Left ventricle myocardium inferior (tissue), 1 donor: Measurements from ENCODE around the gene INVS. TPM values are rescaled to one million over a fixed set of nuclear protein-coding genes. Genes with fewer than 3 reads are reported as not detected.
A peak's percentile ranks its signal among the peaks of the same experiment; 100 is the strongest.

Source experiments
- DNase-seq: peaks from one replicate; pipeline ENCODE4 v3.0.0-alpha.2; 2020
- H3K27ac ChIP-seq: fragments of 200-600 bp; replicated peaks from 2 replicates; pipeline ENCODE4 v1.8.0; 2021
- H3K27me3 ChIP-seq: fragments of 200-600 bp; 2 replicates; pipeline ENCODE4 v1.8.0; 2021; ENCODE audit warnings: low read depth
- H3K36me3 ChIP-seq: fragments of 200-600 bp; 2 replicates; pipeline ENCODE4 v1.8.0; 2021
- H3K4me1 ChIP-seq: fragments of 200-600 bp; 2 replicates; pipeline ENCODE4 v1.8.0; 2021
- H3K4me3 ChIP-seq: fragments of 200-600 bp; 2 replicates; pipeline ENCODE4 v1.8.0; 2021; ENCODE audit warnings: mild to moderate bottlenecking, moderate library complexity
- H3K9me3 ChIP-seq: fragments of 200-600 bp; replicated peaks from 2 replicates; pipeline ENCODE4 v1.8.0; 2021
- CTCF ChIP-seq: fragments of 200-600 bp; IDR thresholded peaks from 2 replicates; pipeline ENCODE4 v1.8.0; 2021; ENCODE audit warnings: antibody characterized with exemption, mild to moderate bottlenecking, borderline replicate concordance
- intact Hi-C: fragments of 100-400 bp; cut with micrococcal nuclease; formaldehyde crosslinking; loops from one replicate; pipeline ENCODE4 v1.11.0; 2022
- total RNA-seq: library from RNA; stranded (reverse); fragmentation: NEBNext Ultra II Directional; extraction: Animal tissue kit (Norgen Biotek cat#: 25700); gene quantifications from one replicate; pipeline ENCODE4 v1.2.1, GENCODE V29; 2021
- donor health status: DM: no; HTN: yes; CAD: no; lungs with severe emphysema.

Gene INVS
- total RNA-seq, 1 donor from 2014 or later = 6.7 TPM

- Histone ChIP-seq H3K36me3 (peaks cover 53% of the 10 kb centered on the region), H3K4me1 (peaks cover 11% of the 10 kb centered on the region), H3K27me3 (no peaks in the 10 kb centered on the region), H3K4me3 (no peak overlapping the region), H3K27ac (no peak overlapping the region), H3K9me3 (no peaks in the 10 kb centered on the region)
- TF ChIP-seq CTCF = no peak
- intact Hi-C loops = no loop called here
- no peak for DNase-seq
Measured at GRCh38 chr9:100104314-100104713, 5.3 kb downstream of the INVS start.

GRCh38 chr9:100105861-100106260 lies 6.8 kb downstream of the INVS start:
- Histone ChIP-seq H3K36me3 (peaks cover 60% of the 10 kb centered on the region), H3K4me1 (peaks cover 7% of the 10 kb centered on the region), H3K27ac (no peak overlapping the region), H3K27me3 (no peaks in the 10 kb centered on the region), H3K9me3 (no peaks in the 10 kb centered on the region), H3K4me3 (no peak overlapping the region)
- DNase-seq = no peak
- TF ChIP-seq CTCF = no peak
- intact Hi-C loops = no loop called here

- Histone ChIP-seq H3K4me3 (no peak overlapping the region), H3K9me3 (no peaks in the 10 kb centered on the region), H3K36me3 (peaks cover 58% of the 10 kb centered on the region), H3K27me3 (no peaks in the 10 kb centered on the region), H3K27ac (no peak overlapping the region), H3K4me1 (peaks cover 15% of the 10 kb centered on the region)
- no peak for DNase-seq
- no peak for TF ChIP-seq CTCF
- intact Hi-C loops = no loop called here
Measured at GRCh38 chr9:100106616-100107015, 7.6 kb downstream of the INVS start.

GRCh38 chr9:100108559-100108958 lies 9.5 kb downstream of the INVS start:
- Histone ChIP-seq H3K27ac (no peak overlapping the region), H3K4me1 (peaks cover 22% of the 10 kb centered on the region), H3K36me3 (peaks cover 55% of the 10 kb centered on the region), H3K9me3 (no peaks in the 10 kb centered on the region), H3K4me3 (no peak overlapping the region), H3K27me3 (no peaks in the 10 kb centered on the region)
- intact Hi-C loops = no loop called here
- no peak for DNase-seq
- TF ChIP-seq CTCF = no peak

- Histone ChIP-seq H3K36me3 (peaks cover 31% of the 10 kb centered on the region), H3K27ac (peak overlapping the region; percentile 68), H3K4me3 (peak overlapping the region; percentile 16), H3K9me3 (no peaks in the 10 kb centered on the region), H3K4me1 (peaks cover 22% of the 10 kb centered on the region), H3K27me3 (no peaks in the 10 kb centered on the region)
- DNase-seq = peak; percentile 86
- TF ChIP-seq CTCF = no peak
- intact Hi-C loops = no loop called here
Measured at GRCh38 chr9:100111235-100111634, 12.2 kb downstream of the INVS start.

- H3K27me3 ChIP-seq = no peaks in the 10 kb centered on the region
- TF ChIP-seq CTCF = no peak
- H3K4me1 ChIP-seq = peaks cover 22% of the 10 kb centered on the region
- intact Hi-C loops = no loop called here
- no peaks in the 10 kb centered on the region for H3K9me3 ChIP-seq
- no peak overlapping the region for H3K4me3 ChIP-seq
- H3K36me3 ChIP-seq = peaks cover 23% of the 10 kb centered on the region
- H3K27ac ChIP-seq = no peak overlapping the region
- no peak for DNase-seq
Measured at GRCh38 chr9:100112677-100113336, 13.8 kb downstream of the INVS start.
